ENCODE results near the gene DENND5A. TPM values are rescaled to one million over a fixed set of nuclear protein-coding genes. Genes with fewer than 3 reads are reported as not detected.
"Not testable (repeated sequence)": the region's sequence is repeated elsewhere in the genome, so short reads cannot be mapped to it uniquely, and the experiment has no call there.

The DENND5A gene
- total and polyA plus RNA-seq, 8 donors: 65.7 to 106 (median 96.7) TPM

- DNase-seq (no peak), ATAC-seq (no peak)
- Histone ChIP-seq H3K4me1 (peaks cover 4 to 25% of the 10 kb centered on the region in 2 donors), H3K9me3 (no peaks in the 10 kb centered on the region), H3K36me3 (no peaks in the 10 kb centered on the region), H3K4me3 (no peak overlapping the region), H3K27ac (no peak overlapping the region), H3K27me3 (no peaks in the 10 kb centered on the region)
- TF ChIP-seq, protein P1, sequence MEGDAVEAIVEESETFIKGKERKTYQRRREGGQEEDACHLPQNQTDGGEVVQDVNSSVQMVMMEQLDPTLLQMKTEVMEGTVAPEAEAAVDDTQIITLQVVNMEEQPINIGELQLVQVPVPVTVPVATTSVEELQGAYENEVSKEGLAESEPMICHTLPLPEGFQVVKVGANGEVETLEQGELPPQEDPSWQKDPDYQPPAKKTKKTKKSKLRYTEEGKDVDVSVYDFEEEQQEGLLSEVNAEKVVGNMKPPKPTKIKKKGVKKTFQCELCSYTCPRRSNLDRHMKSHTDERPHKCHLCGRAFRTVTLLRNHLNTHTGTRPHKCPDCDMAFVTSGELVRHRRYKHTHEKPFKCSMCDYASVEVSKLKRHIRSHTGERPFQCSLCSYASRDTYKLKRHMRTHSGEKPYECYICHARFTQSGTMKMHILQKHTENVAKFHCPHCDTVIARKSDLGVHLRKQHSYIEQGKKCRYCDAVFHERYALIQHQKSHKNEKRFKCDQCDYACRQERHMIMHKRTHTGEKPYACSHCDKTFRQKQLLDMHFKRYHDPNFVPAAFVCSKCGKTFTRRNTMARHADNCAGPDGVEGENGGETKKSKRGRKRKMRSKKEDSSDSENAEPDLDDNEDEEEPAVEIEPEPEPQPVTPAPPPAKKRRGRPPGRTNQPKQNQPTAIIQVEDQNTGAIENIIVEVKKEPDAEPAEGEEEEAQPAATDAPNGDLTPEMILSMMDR (IDR thresholded peaks at IDR 0.05): no peak
- intact Hi-C loops (cut with DNase I): loop anchor here in 1 of 2 donors (10.0 kb wide), 1 partner anchor 92 kb away; no protein-coding TSS in a partner anchor
Measured at GRCh38 chr11:9266926-9267325, 1.8 kb upstream of the DENND5A start.

DNA sequence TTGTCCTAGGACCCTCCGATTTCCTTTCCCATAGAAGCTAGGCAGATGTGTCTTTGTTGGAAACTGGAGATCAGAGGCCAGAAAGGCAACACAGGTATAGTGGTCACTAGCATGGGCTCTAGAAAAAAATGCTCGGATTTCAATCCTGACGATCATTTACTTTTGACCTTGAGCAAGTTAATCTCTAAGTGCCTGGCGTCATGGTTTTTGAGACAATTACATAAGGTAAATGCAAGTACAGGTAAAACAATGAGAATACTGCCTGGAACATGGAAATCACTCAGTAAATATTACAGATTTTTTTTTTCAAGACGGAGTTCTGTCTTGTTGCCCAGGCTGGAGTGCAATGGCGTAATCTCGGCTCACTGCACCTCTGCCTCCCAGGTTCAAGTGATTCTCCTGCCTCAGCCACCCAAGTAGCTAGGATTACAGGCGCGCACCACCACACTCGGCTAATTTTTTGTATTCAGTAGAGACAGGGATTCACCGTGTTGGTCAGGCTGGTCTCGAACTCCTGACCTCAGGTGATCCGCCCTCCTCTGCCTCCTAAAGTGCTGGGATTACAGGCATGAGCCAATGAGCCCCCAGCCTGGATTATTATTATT is 1.1 kb upstream of the DENND5A start:
- intact Hi-C loops (cut with DNase I): loop anchor here in 1 of 2 donors (10.0 kb wide), 1 partner anchor 91 kb away; no protein-coding TSS in a partner anchor

GRCh38 chr11:9264316-9265210 is 587 bp downstream of the DENND5A start:
- Histone ChIP-seq H3K27me3 (no peaks in the 10 kb centered on the region), H3K4me1 (peaks cover 13 to 49% of the 10 kb centered on the region in 2 donors), H3K4me3 (peak overlapping the region; percentile 79 to 88), H3K9me3 (no peaks in the 10 kb centered on the region), H3K36me3 (no peaks in the 10 kb centered on the region), H3K27ac (peak overlapping the region; percentile 96 to 99)
- intact Hi-C loops (cut with DNase I): loop anchor here in 1 of 2 donors (10.0 kb wide), 1 partner anchor 90 kb away; no protein-coding TSS in a partner anchor
- peak; percentile 76 to 89 (median 84) for DNase-seq
- ATAC-seq: peak; percentile 67
- TF ChIP-seq, protein P1 (IDR thresholded peaks at IDR 0.05): no peak

More for the DNA sequence above, 1.1 kb upstream of the DENND5A start:
- TF ChIP-seq, protein P1 (IDR thresholded peaks at IDR 0.05): no peak
- ATAC-seq: no peak
- Histone ChIP-seq H3K4me3 (no peak overlapping the region), H3K27ac (peak overlapping the region in 1 of 2 donors; percentile 96), H3K9me3 (no peaks in the 10 kb centered on the region), H3K4me1 (peaks cover 4 to 32% of the 10 kb centered on the region in 2 donors), H3K36me3 (no peaks in the 10 kb centered on the region), H3K27me3 (no peaks in the 10 kb centered on the region)
- no peak for DNase-seq

GRCh38 chr11:9263840-9264315 is 1.3 kb downstream of the DENND5A start:
- no peaks in the 10 kb centered on the region for H3K36me3 ChIP-seq
- intact Hi-C loops (cut with DNase I): loop anchor here in 1 of 2 donors (10.0 kb wide), 1 partner anchor 89 kb away; no protein-coding TSS in a partner anchor
- H3K4me3 ChIP-seq: peak overlapping the region; percentile 79 to 88
- H3K27ac ChIP-seq: peak overlapping the region; percentile 96 to 99
- no peaks in the 10 kb centered on the region for H3K27me3 ChIP-seq
- no peaks in the 10 kb centered on the region for H3K9me3 ChIP-seq
- H3K4me1 ChIP-seq: peaks cover 13 to 51% of the 10 kb centered on the region in 2 donors
- TF ChIP-seq, protein P1 (IDR thresholded peaks at IDR 0.05): no peak
- DNase-seq (no peak), ATAC-seq (peak; percentile 3)

GRCh38 chr11:9260838-9261146 is 4.4 kb downstream of the DENND5A start:
- not testable (repeated sequence) for DNase-seq, H3K36me3 ChIP-seq, ATAC-seq, H3K4me3 ChIP-seq, H3K9me3 ChIP-seq, H3K27me3 ChIP-seq
- Histone ChIP-seq H3K4me1 (peaks cover 13 to 59% of the 10 kb centered on the region in 2 donors), H3K27ac (peak overlapping the region in 1 of 2 donors; percentile 2)
- intact Hi-C loops (cut with DNase I): loop anchor here in 1 of 2 donors (10.0 kb wide), 1 partner anchor 86 kb away; no protein-coding TSS in a partner anchor
